ENCODE measurements around the gene SHLD1.

The SHLD1 gene

GRCh38 chr20:5845681-5846615 is 95.7 kb downstream of the SHLD1 start:
- DNase-seq (ENCODE audit: low read depth, low spot score) = no peak

GRCh38 chr20:5848711-5849505 is 98.7 kb downstream of the SHLD1 start:
- no peak for DNase-seq (ENCODE audit: low read depth, low spot score)

- DNase-seq (ENCODE audit: low read depth, low spot score) = no peak
Measured at GRCh38 chr20:5855939-5856338, 105.7 kb downstream of the SHLD1 start.

- DNase-seq (ENCODE audit: low read depth, low spot score) = no peak
Measured at GRCh38 chr20:5859608-5860007, 109.4 kb downstream of the SHLD1 start.

- no peak for DNase-seq (ENCODE audit: low read depth, low spot score)
Measured at GRCh38 chr20:5862703-5863039, 112.5 kb downstream of the SHLD1 start.

- no peak for DNase-seq (ENCODE audit: low read depth, low spot score)
Measured at GRCh38 chr20:5863040-5863833, 113.0 kb downstream of the SHLD1 start.

GRCh38 chr20:5864428-5864827 is 114.2 kb downstream of the SHLD1 start:
- no peak for DNase-seq (ENCODE audit: low read depth, low spot score)

- no peak for DNase-seq (ENCODE audit: low read depth, low spot score)
Measured at GRCh38 chr20:5864873-5865587, 114.8 kb downstream of the SHLD1 start.

- DNase-seq (ENCODE audit: low read depth, low spot score) = no peak
Measured at GRCh38 chr20:5865604-5866003, 115.4 kb downstream of the SHLD1 start.

GRCh38 chr20:5870568-5870981 is 120.4 kb downstream of the SHLD1 start:
- no peak for DNase-seq (ENCODE audit: low read depth, low spot score)

- DNase-seq (ENCODE audit: low read depth, low spot score) = no peak
Measured at GRCh38 chr20:5871459-5872410, 121.5 kb downstream of the SHLD1 start.

GRCh38 chr20:5877128-5877527 is 126.9 kb downstream of the SHLD1 start:
- no peak for DNase-seq (ENCODE audit: low read depth, low spot score)

GRCh38 chr20:5880326-5880725 is 130.1 kb downstream of the SHLD1 start:
- DNase-seq (ENCODE audit: low read depth, low spot score) = no peak

- no peak for DNase-seq (ENCODE audit: low read depth, low spot score)
Measured at GRCh38 chr20:5881703-5882102, 131.5 kb downstream of the SHLD1 start.

- DNase-seq (ENCODE audit: low read depth, low spot score) = no peak
Measured at GRCh38 chr20:5882166-5882565, 132.0 kb downstream of the SHLD1 start.

- no peak for DNase-seq (ENCODE audit: low read depth, low spot score)
Measured at GRCh38 chr20:5884465-5885335, 134.5 kb downstream of the SHLD1 start.

GRCh38 chr20:5885866-5886265 is 135.7 kb downstream of the SHLD1 start:
- DNase-seq (ENCODE audit: low read depth, low spot score) = no peak

- DNase-seq (ENCODE audit: low read depth, low spot score) = no peak
Measured at GRCh38 chr20:5886788-5887187, 136.6 kb downstream of the SHLD1 start.

GRCh38 chr20:5887386-5887785 is 137.2 kb downstream of the SHLD1 start:
- DNase-seq (ENCODE audit: low read depth, low spot score) = no peak

All from smooth muscle cell of the brain vasculature (primary cell).